GM12891 (cell line): ENCODE results near the gene TNPO1.

Source experiments
- DNase-seq: peaks from one replicate; pipeline ENCODE4 v3.0.0; 2011; ENCODE audit warnings: low spot score; ENCODE audit not compliant: insufficient read length
- FAIRE-seq: peaks from 2 replicates; lab custom pipeline; 2011; peaks lifted over from hg19 to GRCh38; lab: Jason Lieb, UNC
- PAX5 ChIP-seq: IDR thresholded peaks from 2 replicates; pipeline ENCODE4 v1.6.1; 2011; ENCODE audit warnings: low read length, moderate library complexity, mild to moderate bottlenecking; ENCODE audit not compliant: insufficient read depth, severe bottlenecking
- POLR2A ChIP-seq: IDR thresholded peaks from 2 replicates; pipeline ENCODE4 v1.6.1; 2011; ENCODE audit warnings: low read depth, low read length, control low read depth
- POLR2AphosphoS5 ChIP-seq: IDR thresholded peaks from 2 replicates; pipeline ENCODE4 v1.6.1; 2011; ENCODE audit warnings: low read depth, low read length, control low read depth
- POU2F2 ChIP-seq: IDR thresholded peaks from 2 replicates; pipeline ENCODE4 v1.6.1; 2011; ENCODE audit warnings: low read depth, mild to moderate bottlenecking, control low read depth, low read length, moderate library complexity
- SPI1 ChIP-seq: IDR thresholded peaks from 2 replicates; pipeline ENCODE4 v1.6.1; 2011; ENCODE audit warnings: low read depth, low read length, control low read depth
- TAF1 ChIP-seq: IDR thresholded peaks from 2 replicates; pipeline ENCODE4 v1.6.1; 2011; ENCODE audit warnings: low read depth, low read length, control low read depth

TNPO1 gene

DNA sequence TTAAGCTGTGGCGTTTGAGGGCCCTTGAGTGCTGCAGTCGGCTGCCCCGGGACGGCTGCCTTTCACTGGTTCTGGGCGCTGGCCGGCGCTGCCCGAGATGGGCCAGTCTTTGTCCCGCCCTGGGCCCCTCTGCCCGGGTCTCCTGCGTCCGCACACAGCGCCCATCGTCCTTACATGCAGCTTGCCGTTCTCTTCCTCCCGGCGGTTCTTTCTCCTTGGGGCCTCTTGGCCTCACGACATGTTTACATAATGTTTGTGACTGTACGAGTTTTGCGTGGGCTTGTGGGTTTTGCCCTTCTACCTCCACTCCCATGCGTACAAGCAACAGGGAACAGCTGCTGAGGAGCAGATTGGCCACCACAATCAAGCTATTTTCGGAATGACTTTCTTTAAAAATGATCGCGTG, 618 bp downstream of the TNPO1 start:
- TF ChIP-seq POU2F2, result no peak
- no peak for TF ChIP-seq TAF1
- peak; percentile 14 for DNase-seq
- FAIRE-seq, result no peak

DNA sequence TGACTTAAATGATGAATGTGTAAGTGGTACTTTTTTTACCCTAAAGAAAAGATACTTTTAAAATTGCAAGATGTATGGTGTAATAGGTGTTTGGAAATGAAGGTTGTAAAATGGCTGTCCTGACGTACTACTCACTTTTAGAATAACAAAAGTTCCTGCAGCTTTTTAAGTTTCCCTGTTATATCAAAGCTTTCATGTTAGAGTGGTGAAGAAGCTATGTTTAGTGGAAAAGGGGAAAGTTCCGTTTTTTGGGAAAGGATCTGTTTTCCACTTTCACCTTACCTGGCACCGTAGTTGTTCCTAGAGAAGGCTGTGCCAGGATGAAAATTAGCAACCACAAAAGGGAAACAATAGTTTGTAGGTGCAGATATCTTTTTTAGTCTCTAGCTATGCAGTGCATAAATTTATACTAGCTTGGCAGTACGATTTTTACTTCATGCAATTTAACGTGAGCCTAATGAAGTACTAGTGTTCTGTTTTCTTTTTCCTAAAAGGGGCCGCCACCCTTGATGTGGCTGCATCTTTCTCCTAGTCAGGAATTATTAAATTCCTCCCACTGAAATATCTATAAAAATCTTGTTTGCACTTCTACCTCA, 1.3 kb downstream of the TNPO1 start:
- no peak for FAIRE-seq
- no peak for TF ChIP-seq SPI1
- TF ChIP-seq PAX5, result no peak
- no peak for TF ChIP-seq TAF1
- TF ChIP-seq POLR2AphosphoS5, result no peak
- TF ChIP-seq POU2F2, result no peak
- TF ChIP-seq POLR2A, result no peak
- no peak for DNase-seq

DNA sequence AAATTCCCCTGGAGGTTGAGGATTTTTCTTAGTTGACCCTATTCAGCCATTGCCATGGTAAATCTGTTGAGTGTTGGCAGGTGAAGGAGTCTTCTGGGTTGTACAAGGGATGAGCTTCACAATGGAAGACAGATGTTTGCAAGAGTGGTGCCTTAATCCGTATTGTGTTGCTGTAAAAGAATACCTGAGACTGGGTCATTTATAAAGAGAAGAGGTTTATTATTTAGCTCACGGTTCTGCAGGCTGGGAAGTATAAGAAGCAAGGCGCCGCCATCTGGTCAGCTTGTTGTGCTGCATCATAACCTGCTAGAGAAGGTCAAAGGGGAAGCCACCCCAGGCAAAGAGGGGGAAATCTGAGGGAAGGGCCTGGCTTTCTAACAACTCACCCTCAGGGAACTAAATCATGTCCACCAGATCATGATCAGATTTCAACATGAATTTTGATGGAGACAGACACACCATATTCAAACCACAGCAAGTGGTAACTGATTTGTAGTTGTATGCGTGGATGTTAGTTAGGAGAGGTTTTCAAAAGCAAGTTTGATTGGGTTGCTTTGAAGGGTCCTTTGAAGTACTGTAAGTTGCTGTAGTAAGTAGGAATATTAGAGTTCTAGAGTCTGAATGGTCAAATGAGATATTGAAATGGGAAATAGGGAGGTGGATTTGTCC, 2.5 kb downstream of the TNPO1 start:
- no peak for TF ChIP-seq POLR2A
- TF ChIP-seq TAF1, result no peak
- peak; percentile 43 for TF ChIP-seq SPI1
- peak; percentile 12 for DNase-seq
- peak; percentile 54 for FAIRE-seq

DNA sequence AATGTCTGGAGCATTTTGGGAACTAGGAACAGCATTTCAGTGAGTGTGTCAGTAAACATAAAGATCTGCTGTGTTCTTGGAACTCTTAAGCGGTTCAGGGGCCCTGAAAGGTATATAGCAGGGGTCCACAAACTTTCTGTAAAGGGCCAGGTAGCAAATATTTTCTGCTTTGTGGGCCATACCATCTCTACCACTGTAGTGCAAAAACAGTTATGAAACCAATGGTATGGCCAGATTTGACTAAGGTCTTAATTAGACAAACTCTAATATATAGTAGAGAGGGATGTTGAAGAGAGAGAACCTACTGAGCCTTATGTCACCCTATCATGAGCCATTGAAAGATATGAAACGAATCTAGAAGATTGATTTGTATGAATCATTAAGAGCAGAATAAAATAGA, 5.3 kb downstream of the TNPO1 start:
- DNase-seq, result no peak
- no peak for FAIRE-seq
- no peak for TF ChIP-seq TAF1
- no peak for TF ChIP-seq POLR2AphosphoS5
- no peak for TF ChIP-seq POU2F2
- TF ChIP-seq PAX5, result no peak
- TF ChIP-seq POLR2A, result no peak
- no peak for TF ChIP-seq SPI1

DNA sequence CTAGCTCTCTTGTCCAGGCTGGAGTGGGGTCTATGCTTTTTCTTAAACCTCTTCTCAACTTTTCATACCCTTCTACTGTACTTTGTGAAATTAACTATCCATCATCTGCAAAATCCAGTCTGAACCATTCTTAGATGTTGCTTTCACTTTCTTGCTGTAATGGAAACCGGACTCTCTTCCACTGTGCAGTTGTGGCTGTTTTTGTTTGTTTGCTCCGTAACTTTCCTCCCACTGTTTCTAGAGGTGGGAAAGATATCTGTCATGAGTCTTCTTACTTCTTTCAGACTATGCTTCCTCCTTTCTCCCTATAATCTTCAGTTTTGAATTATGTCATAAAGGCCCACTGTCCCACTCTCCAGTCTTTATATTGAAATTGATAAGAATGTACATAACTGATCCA, 6.5 kb downstream of the TNPO1 start:
- DNase-seq (no peak), FAIRE-seq (peak; percentile 5)
- TF ChIP-seq POLR2AphosphoS5 (no peak), PAX5 (no peak), POLR2A (no peak), SPI1 (no peak), POU2F2 (no peak)

DNA sequence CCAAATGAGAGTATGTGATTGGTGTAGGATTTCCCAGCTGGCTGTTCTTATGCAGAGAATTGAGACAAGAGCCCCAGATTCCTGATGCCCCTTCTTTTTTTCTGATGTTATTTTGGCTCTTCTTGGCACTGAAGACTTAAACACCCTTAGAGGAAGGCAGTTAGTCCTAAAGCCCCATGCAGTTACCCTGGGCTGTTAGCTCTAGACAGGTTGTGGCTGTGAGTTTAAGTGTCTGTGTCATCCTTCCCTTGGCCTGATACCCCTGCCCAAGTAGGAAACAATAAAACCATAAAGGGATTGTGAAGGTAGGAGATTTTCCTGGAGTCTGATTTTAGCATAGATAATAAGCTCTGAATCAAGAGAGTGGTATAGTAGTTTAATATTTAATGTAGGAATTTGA, 13.2 kb downstream of the TNPO1 start:
- TF ChIP-seq PAX5 (no peak), TAF1 (no peak), POLR2AphosphoS5 (no peak), POLR2A (no peak), POU2F2 (no peak), SPI1 (no peak)
- DNase-seq, result no peak
- no peak for FAIRE-seq

DNA sequence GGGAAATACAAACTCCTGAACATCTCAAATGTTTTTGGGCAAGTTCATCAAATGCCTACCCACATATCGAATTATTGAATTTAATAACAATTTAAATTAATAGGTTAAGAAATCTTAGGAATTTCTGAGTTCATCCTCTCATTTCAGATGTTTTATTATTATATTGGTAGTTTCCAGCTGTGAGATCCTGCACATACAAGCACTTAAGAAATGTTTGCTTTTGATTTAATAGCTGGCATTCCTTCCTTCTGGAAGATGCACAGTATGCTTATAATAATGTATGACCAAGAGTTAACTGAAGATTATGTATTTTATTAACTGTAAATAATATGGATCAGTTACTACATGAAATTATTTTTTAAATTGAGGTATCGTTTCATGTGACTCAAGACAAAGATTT, 13.9 kb downstream of the TNPO1 start:
- DNase-seq (no peak), FAIRE-seq (no peak)
- TF ChIP-seq POLR2AphosphoS5 (no peak), SPI1 (no peak), POU2F2 (no peak), PAX5 (no peak), POLR2A (no peak), TAF1 (no peak)

DNA sequence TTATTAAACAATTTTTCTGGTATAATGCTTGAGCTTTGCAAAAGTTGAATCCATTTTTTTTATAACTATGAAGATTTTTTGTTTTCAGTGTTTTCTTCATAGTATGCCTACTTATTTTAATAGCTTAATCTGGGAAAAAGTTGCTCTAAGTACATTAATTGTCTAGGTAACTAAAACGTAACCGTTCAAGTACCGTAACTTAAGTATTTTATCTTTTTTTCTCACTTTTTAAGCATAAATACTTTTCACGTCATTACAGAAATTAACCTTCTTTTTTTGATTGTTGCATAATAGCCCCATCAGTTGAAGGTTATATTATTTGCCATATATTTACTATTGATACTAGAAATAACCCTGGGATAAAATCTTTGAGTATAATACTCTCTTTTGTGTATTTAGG, 15.2 kb downstream of the TNPO1 start:
- no peak for FAIRE-seq

DNA sequence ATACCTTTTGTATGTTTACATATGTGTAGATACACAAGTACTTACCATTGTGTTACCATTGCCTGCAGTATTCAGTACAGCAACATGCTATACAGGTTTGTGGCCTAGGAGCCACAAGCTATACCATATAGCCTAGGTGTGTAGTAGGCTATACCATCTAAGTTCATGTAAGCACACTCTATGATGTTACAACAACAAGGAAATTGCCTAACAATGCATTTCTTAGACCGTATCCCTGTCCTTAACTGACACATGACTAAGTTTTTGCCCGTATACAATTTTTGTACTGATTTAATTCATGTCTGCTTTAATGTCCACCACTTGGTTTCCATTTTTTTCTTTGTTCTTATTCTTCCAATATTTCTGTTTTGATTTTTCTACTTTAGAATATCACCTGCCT, 18.5 kb downstream of the TNPO1 start:
- FAIRE-seq, result no peak
- no peak for DNase-seq
- TF ChIP-seq POLR2A (no peak), SPI1 (no peak), POU2F2 (no peak), POLR2AphosphoS5 (no peak), TAF1 (no peak), PAX5 (no peak)

More for the DNA sequence above, 15.2 kb downstream of the TNPO1 start:
- DNase-seq, result no peak
- no peak for TF ChIP-seq TAF1
- TF ChIP-seq POU2F2, result no peak
- no peak for TF ChIP-seq SPI1
- no peak for TF ChIP-seq POLR2AphosphoS5
- TF ChIP-seq PAX5, result no peak

DNA sequence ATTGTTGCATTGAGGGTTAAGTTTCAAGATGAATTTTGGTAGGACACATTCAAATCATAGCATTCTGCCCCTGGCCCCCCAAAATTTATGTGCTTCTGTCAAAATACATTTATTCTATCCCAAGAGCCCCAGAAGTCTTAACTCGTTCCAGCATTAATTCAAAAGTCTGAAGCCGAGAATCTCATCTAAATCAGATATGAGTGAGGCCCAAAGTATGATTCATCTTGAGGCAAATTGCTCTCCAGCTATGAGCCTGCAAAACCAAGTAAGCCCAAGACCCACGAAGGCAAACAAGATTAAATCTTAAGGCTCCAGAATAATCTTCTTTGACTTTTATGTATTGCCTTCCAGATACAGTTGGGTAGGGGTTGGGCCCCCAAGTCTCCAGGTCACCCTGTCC, 19.2 kb downstream of the TNPO1 start:
- DNase-seq (no peak), FAIRE-seq (no peak)
- TF ChIP-seq POLR2AphosphoS5, result no peak
- no peak for TF ChIP-seq POU2F2
- no peak for TF ChIP-seq TAF1
- no peak for TF ChIP-seq POLR2A
- TF ChIP-seq PAX5, result no peak
- no peak for TF ChIP-seq SPI1

DNA sequence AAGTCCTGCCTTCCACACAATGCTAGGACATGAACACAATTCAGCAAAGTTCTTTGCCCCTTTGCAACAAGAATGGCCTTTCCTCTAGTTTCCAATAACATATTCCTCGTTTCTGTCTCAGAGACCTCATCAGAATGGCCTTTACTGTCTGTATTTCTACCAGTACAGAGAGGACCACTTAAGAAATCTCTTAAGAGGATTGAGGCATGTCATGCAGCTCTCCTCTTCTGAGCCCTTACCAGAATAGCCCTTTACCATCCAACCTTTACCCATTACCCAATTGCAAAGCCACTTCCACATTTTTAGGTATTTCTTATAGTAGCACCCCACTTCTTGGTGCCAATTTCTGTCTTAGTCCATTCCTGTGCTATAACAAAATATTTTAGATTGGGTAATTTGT, 20.3 kb downstream of the TNPO1 start:
- no peak for FAIRE-seq
- TF ChIP-seq PAX5 (no peak), SPI1 (no peak), POLR2AphosphoS5 (no peak), TAF1 (no peak), POLR2A (no peak), POU2F2 (no peak)
- DNase-seq, result no peak
